ENCODE results near the gene TTBK2.

Gene TTBK2

DNA sequence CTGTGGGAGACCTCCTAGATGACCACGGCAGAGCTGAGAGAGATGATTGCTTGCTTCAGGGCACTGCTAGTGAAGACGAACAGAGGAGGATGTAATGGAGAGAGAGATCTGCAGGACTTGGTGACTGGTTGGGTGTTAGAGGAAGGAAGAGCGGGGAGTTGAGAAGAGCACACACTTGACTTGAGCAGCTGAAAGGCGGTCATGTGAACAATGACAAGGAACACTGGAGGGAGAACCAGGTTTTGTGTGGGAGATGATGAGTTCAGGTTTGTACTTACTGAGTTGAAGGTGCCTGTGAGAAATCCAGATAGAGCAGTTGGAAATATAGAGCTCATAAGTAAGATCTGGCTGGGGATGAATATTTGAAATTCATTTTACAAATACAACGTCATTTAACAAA, 224.0 kb downstream of the TTBK2 start:
- in situ Hi-C loops (cut with HindIII; ENCODE audit: low sequenced_read_pairs), result no loop called here

DNA sequence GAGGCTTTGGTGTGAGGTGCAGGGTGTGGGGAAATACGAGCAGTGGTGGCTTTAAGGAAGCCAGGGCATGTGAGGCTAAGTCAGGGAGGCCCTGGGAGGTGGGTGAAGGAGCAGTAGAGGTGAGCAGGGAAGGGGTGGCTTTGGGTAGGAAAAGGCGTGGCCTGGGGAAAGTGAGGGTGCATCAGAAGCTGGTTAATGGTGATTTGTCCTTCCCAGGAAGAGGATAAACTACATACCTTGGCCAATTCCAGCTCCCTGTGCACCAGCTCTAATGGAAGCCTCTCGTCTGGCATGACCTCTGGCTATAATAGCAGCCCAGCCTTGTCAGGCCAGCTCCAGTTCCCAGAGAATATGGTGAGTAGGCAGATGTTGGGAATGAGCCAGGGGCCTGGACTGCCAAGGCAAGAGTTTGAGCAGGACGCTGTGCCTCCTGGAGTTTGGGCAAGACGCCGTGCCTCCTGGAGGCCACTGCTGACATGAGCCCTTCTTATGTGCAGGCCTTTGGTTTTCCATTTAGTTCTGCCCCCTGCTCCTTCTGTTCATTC, 225.0 kb downstream of the TTBK2 start:
- in situ Hi-C loops (cut with HindIII; ENCODE audit: low sequenced_read_pairs), result no loop called here

DNA sequence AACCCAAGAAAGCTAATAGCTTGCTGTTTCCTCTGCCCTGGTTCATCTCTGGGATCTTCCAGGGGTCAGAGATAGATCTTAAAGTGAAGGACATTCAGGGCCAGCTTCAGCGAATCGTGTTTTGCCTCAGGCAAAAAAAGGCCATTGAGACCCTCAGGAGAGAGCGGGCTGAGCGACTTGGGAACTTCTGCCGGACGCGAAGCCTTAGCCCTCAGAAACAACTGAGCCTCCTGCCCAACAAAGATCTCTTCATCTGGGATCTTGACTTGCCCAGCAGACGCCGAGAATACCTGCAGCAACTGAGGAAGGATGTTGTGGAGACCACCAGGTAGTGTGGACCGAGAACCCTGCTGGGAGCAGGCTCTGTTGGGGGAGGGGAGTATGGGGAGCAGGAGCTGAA, 226.2 kb downstream of the TTBK2 start:
- in situ Hi-C loops (cut with HindIII; ENCODE audit: low sequenced_read_pairs), result no loop called here

DNA sequence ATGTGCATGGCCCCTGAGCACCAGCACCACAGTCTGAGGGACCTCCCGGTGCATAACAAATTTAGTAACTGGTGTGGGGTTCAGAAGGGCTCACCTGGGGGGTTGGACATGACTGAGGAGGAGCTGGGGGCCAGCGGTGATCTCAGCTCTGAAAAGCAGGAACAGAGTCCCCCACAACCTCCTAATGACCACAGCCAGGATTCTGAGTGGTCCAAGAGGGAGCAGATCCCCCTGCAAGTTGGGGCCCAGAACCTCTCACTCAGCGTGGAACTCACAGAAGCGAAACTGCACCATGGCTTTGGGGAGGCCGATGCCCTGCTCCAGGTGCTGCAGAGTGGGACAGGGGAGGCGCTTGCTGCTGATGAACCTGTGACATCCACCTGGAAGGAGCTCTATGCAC, 226.6 kb downstream of the TTBK2 start:
- in situ Hi-C loops (cut with HindIII; ENCODE audit: low sequenced_read_pairs), result no loop called here

DNA sequence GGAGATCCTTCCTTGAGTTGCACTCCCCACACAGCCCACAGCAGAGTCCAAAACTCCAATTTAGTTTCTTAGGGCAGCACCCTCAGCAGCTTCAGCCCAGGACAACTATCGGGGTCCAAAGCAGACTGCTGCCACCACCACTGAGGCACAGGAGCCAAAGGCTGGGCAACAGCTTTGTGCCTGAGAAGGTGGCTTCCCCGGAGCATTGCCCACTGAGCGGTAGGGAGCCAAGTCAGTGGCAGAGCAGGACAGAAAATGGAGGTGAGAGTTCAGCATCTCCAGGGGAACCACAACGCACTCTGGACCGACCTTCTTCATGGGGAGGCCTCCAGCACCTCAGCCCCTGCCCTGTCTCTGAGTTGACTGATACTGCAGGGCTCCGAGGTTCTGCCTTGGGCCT, 227.1 kb downstream of the TTBK2 start:
- in situ Hi-C loops (cut with HindIII; ENCODE audit: low sequenced_read_pairs), result no loop called here

DNA sequence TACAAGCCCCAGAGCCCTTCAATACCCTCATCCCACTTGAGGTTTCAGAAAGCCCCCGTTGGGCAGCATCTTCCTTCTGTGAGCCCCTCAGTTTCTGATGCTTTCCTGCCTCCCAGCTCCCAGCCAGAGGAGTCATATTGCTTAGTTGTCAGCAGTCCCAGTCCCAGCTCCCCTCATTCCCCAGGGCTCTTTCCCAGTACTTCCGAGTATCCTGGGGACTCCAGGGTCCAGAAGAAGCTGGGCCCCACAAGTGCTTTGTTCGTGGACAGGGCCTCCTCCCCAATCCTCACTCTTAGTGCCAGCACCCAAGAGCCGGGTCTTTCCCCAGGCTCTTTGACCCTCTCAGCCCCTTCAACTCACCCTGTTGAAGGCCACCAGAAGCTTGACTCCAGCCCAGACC, 227.6 kb downstream of the TTBK2 start:
- in situ Hi-C loops (cut with HindIII; ENCODE audit: low sequenced_read_pairs), result no loop called here

DNA sequence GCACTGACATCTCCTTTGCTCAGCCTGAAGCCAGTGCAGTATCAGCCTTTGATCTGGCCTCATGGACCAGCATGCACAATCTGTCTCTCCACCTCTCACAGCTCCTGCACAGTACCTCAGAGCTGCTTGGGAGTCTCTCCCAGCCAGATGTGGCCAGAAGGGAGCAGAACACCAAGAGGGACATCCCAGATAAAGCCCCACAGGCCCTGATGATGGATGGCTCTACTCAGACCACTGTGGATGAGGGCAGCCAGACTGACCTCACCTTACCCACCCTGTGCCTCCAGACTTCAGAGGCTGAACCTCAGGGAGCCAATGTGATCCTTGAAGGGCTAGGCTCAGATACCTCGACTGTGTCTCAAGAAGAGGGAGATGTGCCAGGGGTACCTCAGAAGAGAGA, 228.0 kb downstream of the TTBK2 start:
- in situ Hi-C loops (cut with HindIII; ENCODE audit: low sequenced_read_pairs), result no loop called here

DNA sequence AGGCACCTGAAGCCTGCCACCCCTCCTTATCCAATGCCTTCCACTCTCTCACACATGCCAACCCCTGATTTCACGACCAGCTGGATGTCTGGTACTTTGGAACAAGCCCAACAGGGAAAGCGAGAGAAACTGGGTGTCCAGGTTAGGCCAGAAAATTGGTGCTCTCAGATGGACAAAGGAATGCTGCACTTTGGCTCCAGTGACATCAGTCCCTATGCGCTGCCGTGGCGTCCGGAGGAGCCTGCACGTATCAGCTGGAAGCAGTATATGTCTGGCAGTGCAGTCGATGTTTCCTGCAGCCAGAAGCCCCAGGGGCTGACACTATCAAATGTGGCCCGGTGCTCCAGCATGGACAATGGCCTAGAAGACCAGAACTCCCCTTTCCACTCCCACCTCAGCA, 228.8 kb downstream of the TTBK2 start:
- in situ Hi-C loops (cut with HindIII; ENCODE audit: low sequenced_read_pairs), result no loop called here

DNA sequence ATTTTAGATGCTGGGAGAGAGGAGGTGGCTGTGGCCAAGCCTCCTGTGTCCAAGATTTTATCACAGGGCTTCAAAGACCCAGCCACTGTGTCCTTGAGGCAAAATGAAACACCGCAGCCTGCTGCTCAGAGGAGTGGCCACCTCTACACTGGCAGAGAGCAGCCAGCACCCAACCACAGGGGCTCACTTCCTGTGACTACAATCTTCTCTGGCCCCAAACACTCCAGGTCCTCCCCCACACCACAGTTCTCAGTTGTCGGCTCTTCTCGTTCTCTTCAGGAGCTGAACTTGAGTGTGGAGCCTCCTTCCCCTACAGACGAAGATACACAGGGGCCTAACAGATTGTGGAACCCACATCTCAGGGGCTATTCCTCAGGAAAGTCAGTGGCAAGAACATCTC, 229.3 kb downstream of the TTBK2 start:
- in situ Hi-C loops (cut with HindIII; ENCODE audit: low sequenced_read_pairs), result no loop called here

Measured in DLD1 (cell line).